D721Med (cell line): ENCODE results near the gene RND2.
"Not testable (repeated sequence)": the region's sequence is repeated elsewhere in the genome, so short reads cannot be mapped to it uniquely, and the experiment has no call there.

ENCODE experiments used
- DNase-seq: peaks from one replicate; pipeline ENCODE4 v3.0.0; 2011; ENCODE audit warnings: low spot score; ENCODE audit not compliant: insufficient read length
- FAIRE-seq: peaks from 2 replicates; lab custom pipeline; 2011; peaks lifted over from hg19 to GRCh38; lab: Jason Lieb, UNC
- CTCF ChIP-seq: IDR thresholded peaks from 2 replicates; pipeline ENCODE4 v1.5.1; 2012; ENCODE audit warnings: mild to moderate bottlenecking, control low read depth; ENCODE audit not compliant: insufficient read depth; ENCODE audit errors: missing control alignments

The RND2 gene

GRCh38 chr17:43024407-43025289, at the start of gene RND2:
Gene RND2, plus strand, starts transcription at chr17:43025231. Its CDS starts 117 bp downstream, at chr17:43025348.
- FAIRE-seq (no peak), DNase-seq (peak; percentile 90)
- TF ChIP-seq CTCF = peak; percentile 87

- no peak for DNase-seq
- TF ChIP-seq CTCF = no peak
- FAIRE-seq = no peak
Measured at GRCh38 chr17:42975265-42975664, 49.8 kb upstream of the RND2 start.

- FAIRE-seq = not testable (repeated sequence)
Measured at GRCh38 chr17:42975701-42976100, 49.3 kb upstream of the RND2 start.

GRCh38 chr17:42979511-42980273, 45.3 kb upstream of the RND2 start, which contains the start of gene PTGES3L:
Gene PTGES3L, minus strand, starts transcription at chr17:42980080. Its CDS starts 27 bp downstream, at chr17:42980053.
- FAIRE-seq = no peak
- DNase-seq = peak; percentile 57

More at GRCh38 chr17:42975701-42976100, 49.3 kb upstream of the RND2 start:
- not testable (repeated sequence) for DNase-seq

GRCh38 chr17:42980274-42980765, 44.7 kb upstream of the RND2 start, which contains the start of gene RUNDC1:
Gene RUNDC1, plus strand, starts transcription at chr17:42980565. Its CDS starts 12 bp downstream, at chr17:42980577.
- FAIRE-seq (no peak), DNase-seq (peak; percentile 92)
- TF ChIP-seq CTCF = no peak

More at GRCh38 chr17:42979511-42980273, 45.3 kb upstream of the RND2 start, which contains the start of gene PTGES3L:
- TF ChIP-seq CTCF = no peak

GRCh38 chr17:42980766-42981397, 44.1 kb upstream of the RND2 start:
- peak; percentile 19 for TF ChIP-seq CTCF
- no peak for FAIRE-seq
- DNase-seq = no peak

- no peak for DNase-seq
- no peak for FAIRE-seq
- no peak for TF ChIP-seq CTCF
Measured at GRCh38 chr17:42982266-42982665, 42.8 kb upstream of the RND2 start.
